Liver (tissue), 3 donors: ENCODE results near the gene VAC14.

Experiments
- ATF3 ChIP-seq: IDR thresholded peaks from 2 replicates; pipeline ENCODE4 v1.6.1; 2016; ENCODE audit warnings: antibody characterized with exemption
- CTCF ChIP-seq: fragments of 150-350 bp; IDR thresholded peaks from 2 replicates; pipeline ENCODE4 v1.5.1; 2017; ENCODE audit warnings: improper control_type of control experiment, low read depth, low read length; ENCODE audit not compliant: missing input control
- GABPA ChIP-seq, 2 donors: IDR thresholded peaks in 1 of 2; conservative IDR thresholded peaks in 1 of 2; 2 replicates each; pipeline ENCODE4 v1.6.1; 2016; ENCODE audit warnings: antibody characterized with exemption in 2 of 2, mild to moderate bottlenecking in 1 of 2, moderate library complexity in 1 of 2
- JUND ChIP-seq, 2 donors: IDR thresholded peaks; 2 replicates each; pipeline ENCODE4 v1.6.1; 2016; ENCODE audit warnings: antibody characterized with exemption in 2 of 2
- TAF1 ChIP-seq: conservative IDR thresholded peaks from 2 replicates; pipeline ENCODE4 v1.6.1; 2016; ENCODE audit warnings: antibody characterized with exemption, mild to moderate bottlenecking
- donor health status: healthy.
- donor health status: healthy.

- TF ChIP-seq ATF3 = no peak
- peak; percentile 33 for TF ChIP-seq CTCF
- no peak for TF ChIP-seq JUND (IDR thresholded peaks at IDR 0.05)
- no peak for TF ChIP-seq GABPA (IDR thresholded peaks at IDR 0.05 in 1 of 2, conservative IDR thresholded peaks at IDR 0.05 in 1 of 2)
- TF ChIP-seq TAF1 = no peak
These were observed 121.1 kb downstream of the VAC14 start for GRCh38 chr16:70679671-70680494.
